ENCODE results near the gene GDA.

DNA sequence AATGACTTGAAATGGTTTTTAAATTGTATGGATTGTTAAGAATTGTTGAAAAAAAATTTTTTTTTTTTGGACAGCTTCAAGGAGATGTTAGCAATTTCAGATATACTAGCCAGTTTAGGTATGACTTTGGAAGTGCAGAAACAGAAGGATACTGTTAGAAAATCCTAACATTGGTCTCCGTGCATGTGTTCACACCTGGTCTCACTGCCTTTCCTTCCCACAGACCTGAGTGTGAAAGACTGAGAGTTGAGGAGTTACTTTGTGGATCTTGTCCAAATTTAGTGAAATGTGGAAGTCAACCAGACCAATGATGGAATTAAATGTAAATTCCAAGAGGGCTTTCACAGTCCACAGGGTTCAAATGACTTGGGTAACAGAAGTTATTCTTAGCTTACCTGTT lies 102.3 kb downstream of the GDA start:
- TF ChIP-seq, protein P1, sequence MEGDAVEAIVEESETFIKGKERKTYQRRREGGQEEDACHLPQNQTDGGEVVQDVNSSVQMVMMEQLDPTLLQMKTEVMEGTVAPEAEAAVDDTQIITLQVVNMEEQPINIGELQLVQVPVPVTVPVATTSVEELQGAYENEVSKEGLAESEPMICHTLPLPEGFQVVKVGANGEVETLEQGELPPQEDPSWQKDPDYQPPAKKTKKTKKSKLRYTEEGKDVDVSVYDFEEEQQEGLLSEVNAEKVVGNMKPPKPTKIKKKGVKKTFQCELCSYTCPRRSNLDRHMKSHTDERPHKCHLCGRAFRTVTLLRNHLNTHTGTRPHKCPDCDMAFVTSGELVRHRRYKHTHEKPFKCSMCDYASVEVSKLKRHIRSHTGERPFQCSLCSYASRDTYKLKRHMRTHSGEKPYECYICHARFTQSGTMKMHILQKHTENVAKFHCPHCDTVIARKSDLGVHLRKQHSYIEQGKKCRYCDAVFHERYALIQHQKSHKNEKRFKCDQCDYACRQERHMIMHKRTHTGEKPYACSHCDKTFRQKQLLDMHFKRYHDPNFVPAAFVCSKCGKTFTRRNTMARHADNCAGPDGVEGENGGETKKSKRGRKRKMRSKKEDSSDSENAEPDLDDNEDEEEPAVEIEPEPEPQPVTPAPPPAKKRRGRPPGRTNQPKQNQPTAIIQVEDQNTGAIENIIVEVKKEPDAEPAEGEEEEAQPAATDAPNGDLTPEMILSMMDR (IDR thresholded peaks at IDR 0.05; ENCODE audit: low read depth, low read length), result no peak
- TF ChIP-seq EZH2phosphoT487 (IDR thresholded peaks at IDR 0.05; ENCODE audit: low read depth), result no peak
